ENCODE data around the gene BRD7.

GRCh38 chr16:50324345-50324744 is 44.4 kb downstream of the BRD7 start:
- no peak for TF ChIP-seq CTCF (IDR thresholded peaks at IDR 0.05)
- no peak for TF ChIP-seq REST (IDR thresholded peaks at IDR 0.05; ENCODE audit: insufficient read depth in 1 of 2, low read depth in 2 of 2, low read length in 1 of 2)
- TF ChIP-seq SIN3A (IDR thresholded peaks at IDR 0.05; ENCODE audit: borderline replicate concordance, insufficient read depth, low read depth, low read length) = no peak
- no peak for TF ChIP-seq TCF7L2 (IDR thresholded peaks at IDR 0.05; ENCODE audit: low read depth, low read length)
- no peak for TF ChIP-seq POLR2AphosphoS5 (IDR thresholded peaks at IDR 0.05; ENCODE audit: low read depth, low read length)
